Body of pancreas (tissue), 4 donors: ENCODE data around the gene SLC13A4.

Experiments
- POLR2A ChIP-seq, 3 donors: fragments of 450-650 bp; IDR thresholded peaks; one replicate each; pipeline ENCODE4 v1.6.1; 2016; ENCODE audit warnings: antibody characterized with exemption in 3 of 3, mild to moderate bottlenecking in 2 of 3
- TF ChIP-seq, protein P1 (sequence below), 7 experiments: fragments of 450-650 bp in 4 of 7; fragments of 200-600 bp in 3 of 7; sonication (generic) in 3 of 7; IDR thresholded peaks; one replicate each; pipeline ENCODE4 v1.5.1; 2016 to 2019; ENCODE audit warnings: antibody characterized with exemption in 7 of 7

GRCh38 chr7:135681762-135682161 is 46.2 kb downstream of the SLC13A4 start:
- TF ChIP-seq, protein P1, sequence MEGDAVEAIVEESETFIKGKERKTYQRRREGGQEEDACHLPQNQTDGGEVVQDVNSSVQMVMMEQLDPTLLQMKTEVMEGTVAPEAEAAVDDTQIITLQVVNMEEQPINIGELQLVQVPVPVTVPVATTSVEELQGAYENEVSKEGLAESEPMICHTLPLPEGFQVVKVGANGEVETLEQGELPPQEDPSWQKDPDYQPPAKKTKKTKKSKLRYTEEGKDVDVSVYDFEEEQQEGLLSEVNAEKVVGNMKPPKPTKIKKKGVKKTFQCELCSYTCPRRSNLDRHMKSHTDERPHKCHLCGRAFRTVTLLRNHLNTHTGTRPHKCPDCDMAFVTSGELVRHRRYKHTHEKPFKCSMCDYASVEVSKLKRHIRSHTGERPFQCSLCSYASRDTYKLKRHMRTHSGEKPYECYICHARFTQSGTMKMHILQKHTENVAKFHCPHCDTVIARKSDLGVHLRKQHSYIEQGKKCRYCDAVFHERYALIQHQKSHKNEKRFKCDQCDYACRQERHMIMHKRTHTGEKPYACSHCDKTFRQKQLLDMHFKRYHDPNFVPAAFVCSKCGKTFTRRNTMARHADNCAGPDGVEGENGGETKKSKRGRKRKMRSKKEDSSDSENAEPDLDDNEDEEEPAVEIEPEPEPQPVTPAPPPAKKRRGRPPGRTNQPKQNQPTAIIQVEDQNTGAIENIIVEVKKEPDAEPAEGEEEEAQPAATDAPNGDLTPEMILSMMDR (IDR thresholded peaks at IDR 0.05), result no peak
- TF ChIP-seq POLR2A (IDR thresholded peaks at IDR 0.05), result no peak
